ENCODE results near the gene JAK3. TPM values are rescaled to one million over a fixed set of nuclear protein-coding genes. Genes with fewer than 3 reads are reported as not detected.

JAK3 gene
- total and polyA plus RNA-seq, 2 of the 8 experiments (the other 6 are each of a cell fraction or from before 2014, with no cell fraction given) = 4.0 to 4.7 TPM

GRCh38 chr19:17803264-17803896 is 44.4 kb downstream of the JAK3 start (continued):
- no peak for TF ChIP-seq MAFK (IDR thresholded peaks at IDR 0.05; ENCODE audit: low read depth, low read length)
- TF ChIP-seq GTF2F1 (IDR thresholded peaks at IDR 0.05; ENCODE audit: borderline replicate concordance, low read depth, low read length) = no peak
- TF ChIP-seq E2F6 (IDR thresholded peaks at IDR 0.05) = no peak
- TF ChIP-seq RAD21 (IDR thresholded peaks at IDR 0.05 in 1 of 2, conservative IDR thresholded peaks at IDR 0.05 in 1 of 2; ENCODE audit: low read depth in 2 of 2, low read length in 2 of 2) = no peak
- no peak for TF ChIP-seq POLR2A (IDR thresholded peaks at IDR 0.05; ENCODE audit: control extremely low read depth in 1 of 2, low read depth in 2 of 2, low read length in 2 of 2)
- no peak for TF ChIP-seq PHF8 (conservative IDR thresholded peaks at IDR 0.05; ENCODE audit: low read depth, low read length)

All from H1 (cell line).